HTERT RPE-1 (cell line): ENCODE measurements around the gene SLC36A3.
"Not testable (repeated sequence)": the region's sequence is repeated elsewhere in the genome, so short reads cannot be mapped to it uniquely, and the experiment has no call there.

Source experiments
- in situ Hi-C: fragments of 300-500 bp; cut with MboI; formaldehyde crosslinking; loops from 4 replicates; pipeline ENCODE4 v1.14.3; 2020; ENCODE audit warnings: low sequenced_read_pairs

The SLC36A3 gene

DNA sequence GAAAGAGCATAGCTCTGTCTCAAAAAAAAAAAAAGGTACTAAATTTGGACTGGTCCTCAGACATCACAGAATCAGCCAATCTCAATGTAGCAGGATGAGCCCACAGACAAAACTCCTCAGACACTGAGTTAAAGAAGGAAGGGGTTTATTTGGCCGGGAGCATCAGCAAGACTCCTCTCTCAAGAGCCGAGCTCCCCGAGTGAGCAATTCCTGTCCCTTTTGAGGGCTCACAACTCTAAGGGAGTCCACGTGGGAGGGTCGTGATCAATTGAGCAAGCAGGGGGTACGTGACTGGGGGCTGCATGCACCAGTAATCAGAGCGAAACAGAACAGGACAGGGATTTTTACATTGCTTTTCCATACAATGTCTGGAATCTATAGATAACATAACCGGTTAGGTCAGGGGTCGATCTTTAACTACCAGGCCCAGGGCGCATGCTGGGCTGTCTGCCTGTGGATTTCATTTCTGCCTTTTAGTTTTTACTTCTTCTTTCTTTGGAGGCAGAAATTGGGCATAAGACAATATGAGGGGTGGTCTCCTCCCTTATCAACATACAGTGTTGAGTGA is 63.2 kb downstream of the SLC36A3 start:
- in situ Hi-C loops = not testable (repeated sequence)

DNA sequence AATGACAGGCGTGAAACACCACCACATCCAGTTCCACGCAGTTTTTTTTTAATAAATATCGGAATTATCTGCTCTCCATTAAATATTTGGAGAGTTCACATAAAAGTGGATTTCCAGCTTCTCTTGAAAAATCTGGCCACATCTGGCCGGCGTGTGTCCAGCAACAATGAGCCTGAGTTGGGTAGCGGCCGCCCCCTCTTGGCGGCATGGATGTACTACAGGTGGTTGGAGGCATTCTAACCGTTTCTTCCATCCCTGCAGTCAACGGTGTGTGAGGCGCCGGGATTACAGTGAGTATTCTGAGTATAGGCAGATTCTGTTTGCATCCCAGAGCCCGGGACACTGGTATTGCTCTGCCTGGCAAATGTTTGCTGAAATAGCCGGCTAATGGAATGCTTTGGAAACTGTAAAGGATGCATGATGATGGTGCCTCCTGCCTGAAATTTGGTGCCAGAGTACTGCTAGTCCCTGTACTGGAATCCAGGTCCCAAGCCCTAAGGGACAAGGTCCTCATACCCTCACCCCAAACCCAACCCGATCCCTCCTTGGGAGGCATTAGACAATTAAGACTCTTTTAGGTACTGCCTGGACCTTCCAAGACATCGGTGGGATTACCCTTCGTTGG is 64.2 kb downstream of the SLC36A3 start:
- in situ Hi-C loops = no loop called here

DNA sequence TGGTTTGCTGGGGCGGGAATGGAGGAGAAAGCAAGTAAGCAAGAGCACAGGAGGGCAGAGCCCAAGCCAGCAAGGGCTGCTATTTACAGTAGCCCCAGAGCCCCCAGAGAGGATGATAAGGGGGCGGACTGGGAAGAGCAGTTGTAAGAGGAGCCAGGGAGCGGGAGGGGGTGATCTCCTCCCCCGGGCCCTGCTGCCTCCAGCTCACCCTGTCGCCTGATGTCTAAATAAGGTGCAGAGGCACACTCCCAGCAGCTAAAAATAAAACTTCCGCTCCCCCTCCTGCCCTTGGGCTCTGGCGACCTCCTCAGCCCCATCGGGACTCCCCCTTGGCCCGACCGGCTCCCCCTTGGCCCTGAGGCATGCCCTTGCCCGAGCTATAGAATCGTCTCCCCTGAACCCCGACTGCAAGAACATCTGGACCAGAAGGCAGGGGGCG is 65.2 kb downstream of the SLC36A3 start:
- in situ Hi-C loops = no loop called here

DNA sequence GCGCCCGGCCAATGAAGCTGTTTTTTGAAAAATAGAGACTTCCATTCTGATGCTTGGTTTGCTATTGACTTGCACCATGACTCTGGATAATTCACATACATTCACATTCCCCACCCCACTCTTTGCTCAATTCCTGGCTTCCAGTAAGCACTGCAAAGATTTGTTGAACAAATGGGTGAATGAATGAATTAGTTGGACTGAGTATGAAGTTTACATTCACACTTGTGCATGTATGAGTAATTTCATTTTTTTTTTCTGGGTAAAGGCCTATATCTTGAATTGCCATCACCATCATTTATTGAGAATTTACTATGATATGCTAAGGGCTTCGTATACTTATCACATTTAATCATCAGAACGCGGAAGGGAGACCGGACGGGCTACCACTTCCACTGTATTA is 65.9 kb downstream of the SLC36A3 start:
- in situ Hi-C loops = no loop called here

DNA sequence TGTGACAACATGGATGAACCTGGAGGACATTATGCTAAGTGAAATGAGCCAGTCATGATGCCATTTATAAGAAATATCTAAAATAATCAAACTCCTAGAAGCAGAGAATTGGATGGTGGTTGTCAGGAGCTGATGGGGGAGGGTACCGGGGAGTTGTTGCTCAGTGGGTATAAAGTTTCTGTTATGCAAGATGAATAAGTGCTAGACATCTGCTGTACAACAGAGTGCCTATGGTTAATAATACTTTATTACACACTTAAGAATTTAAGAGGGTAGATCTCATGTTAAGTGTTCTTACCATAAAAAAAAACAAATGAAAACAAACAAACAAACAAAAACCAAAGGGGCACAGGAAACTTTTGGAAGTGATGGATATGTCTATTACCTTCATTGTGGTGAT is 66.7 kb downstream of the SLC36A3 start:
- in situ Hi-C loops = no loop called here

DNA sequence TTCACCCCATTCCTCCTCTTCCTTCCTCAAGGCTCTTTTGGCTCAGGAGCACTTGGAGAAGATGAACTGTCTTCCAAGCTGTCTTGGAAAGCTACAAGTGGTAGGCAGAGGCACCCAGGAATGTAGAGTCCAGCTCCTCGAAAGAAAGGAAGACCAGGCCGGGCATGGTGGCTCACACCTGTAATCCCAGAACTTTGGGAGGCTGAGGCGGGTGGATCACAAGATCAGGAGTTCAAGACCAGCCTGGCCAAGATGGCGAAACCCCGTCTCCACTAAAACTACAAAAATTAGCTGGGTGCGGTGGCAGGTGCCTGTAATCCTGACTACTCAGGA is 68.4 kb downstream of the SLC36A3 start:
- in situ Hi-C loops = not testable (repeated sequence)

DNA sequence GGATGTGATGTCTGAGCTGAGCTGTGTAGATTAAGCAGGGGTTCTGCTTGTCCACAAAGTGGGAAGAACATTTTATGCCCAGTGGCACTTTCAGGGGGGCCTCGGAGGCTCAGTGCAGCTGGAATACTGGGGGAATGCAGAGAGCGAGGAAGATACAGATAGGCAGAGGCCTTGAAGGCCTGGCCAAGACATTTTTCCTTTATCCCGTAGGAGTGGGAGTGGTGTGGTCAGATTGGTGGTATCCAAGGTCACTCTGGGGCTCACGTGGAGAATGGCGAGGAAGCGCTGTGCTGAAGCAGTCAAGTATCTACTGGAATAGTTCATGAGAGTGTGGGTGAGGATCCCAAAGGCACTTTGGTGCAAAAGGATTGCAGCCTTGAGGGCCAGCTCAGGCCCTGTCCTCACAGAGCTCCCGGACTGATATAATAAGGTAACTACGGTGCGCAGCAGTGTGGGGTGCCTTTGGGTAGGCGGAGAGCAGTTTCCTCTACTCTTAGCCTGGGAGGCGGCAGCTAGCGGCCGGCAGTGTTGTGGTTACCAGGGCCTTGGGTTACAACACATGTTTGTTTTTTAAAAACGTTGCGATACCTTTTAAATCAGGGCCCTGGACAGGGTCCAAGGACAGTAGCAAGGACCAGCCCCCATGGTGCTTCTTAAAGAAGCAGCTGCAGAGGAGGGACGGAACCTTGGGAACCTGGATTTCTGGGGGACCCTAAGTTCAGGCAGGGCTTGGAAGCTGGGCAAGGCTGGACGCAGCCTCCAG is 68.9 kb downstream of the SLC36A3 start:
- in situ Hi-C loops = no loop called here

DNA sequence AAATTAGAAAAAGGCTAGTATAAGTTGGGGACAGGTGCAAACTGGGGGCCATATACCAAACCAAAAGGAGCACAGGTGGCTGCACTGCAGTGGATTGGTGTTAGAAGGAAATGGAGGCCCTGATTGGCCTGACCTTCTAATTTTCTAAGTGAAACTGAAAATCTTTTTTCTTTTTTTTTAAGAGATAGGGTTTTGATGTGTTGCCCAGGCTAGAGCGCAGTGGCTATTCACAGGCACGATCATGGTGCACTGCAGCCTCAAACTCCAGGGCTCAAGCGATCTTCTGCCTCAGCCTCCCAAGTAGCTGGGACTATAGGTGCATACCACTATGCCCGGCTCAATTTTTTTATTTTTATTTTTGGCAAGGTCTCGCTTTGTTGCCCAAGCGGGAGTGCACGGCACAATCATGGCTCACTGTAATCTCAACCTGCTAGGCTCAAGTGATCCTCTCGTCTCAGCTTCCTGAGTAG is 69.9 kb downstream of the SLC36A3 start:
- in situ Hi-C loops = no loop called here

DNA sequence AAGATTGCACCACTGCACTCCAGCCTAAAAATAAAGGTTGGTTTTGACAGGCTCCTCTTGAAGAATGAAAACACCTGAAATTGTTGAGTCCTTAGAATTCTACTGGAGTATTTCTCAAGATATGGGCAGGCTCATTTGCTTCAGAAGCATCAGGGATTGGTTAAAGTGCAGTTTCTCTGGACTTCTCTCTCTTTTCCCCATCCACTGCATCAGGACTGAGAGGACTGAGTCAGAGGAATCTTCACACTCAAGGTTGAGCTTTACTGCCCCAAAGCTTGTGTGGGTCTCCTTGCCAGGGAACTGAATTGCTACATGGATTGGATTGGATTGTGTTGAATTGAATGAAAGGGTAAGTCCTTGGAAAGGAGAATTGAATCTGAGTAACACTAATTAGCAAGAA is 72.2 kb downstream of the SLC36A3 start:
- in situ Hi-C loops = no loop called here

DNA sequence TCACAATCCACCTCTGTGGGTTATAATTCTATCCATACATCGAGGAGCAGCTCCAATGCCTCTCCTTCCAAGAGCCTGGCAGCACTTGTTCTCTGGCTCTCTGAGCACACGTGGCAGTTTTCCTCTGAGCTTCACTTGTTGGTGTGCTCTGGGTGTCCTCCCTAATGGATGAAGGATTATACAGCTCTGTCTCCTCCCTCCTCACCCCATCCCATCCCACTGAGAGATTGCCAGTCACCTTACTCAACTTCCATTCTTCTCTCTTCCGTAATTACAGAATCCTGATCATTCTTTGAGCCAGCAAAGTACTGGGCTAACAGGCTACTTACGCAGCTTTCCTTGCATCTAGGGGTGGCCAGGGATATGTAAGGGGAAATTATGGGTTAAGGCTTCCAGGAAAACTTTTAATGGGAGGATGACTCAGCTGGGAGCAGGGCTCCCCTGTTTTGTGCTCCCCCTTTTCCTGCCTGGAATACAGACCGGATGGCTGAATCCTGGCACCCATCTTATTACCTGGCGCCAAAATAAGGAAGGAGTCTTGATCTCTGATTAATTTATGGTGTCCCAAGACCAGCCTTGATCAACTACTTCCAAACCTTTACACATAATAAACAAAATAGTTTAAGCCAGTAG is 73.4 kb downstream of the SLC36A3 start:
- in situ Hi-C loops = no loop called here

DNA sequence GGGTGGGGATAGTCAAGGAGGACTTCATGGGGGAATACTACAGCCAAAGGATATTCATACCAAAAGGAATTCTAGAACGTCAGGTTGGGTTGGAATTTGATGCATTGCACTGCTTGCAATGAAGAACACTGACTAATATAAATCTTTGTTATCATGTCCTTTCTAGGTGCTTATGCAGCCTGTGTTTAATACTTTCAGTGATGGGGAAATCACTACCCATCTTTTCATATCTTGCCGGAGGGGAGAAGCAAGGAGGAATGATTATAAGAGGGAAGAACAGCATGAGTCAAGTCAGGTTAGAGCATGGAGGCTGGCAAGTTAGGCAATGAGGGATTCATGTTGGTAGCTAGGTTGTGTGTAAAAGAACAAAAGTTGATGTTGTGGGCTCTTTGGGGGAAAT is 74.6 kb downstream of the SLC36A3 start:
- in situ Hi-C loops = no loop called here

DNA sequence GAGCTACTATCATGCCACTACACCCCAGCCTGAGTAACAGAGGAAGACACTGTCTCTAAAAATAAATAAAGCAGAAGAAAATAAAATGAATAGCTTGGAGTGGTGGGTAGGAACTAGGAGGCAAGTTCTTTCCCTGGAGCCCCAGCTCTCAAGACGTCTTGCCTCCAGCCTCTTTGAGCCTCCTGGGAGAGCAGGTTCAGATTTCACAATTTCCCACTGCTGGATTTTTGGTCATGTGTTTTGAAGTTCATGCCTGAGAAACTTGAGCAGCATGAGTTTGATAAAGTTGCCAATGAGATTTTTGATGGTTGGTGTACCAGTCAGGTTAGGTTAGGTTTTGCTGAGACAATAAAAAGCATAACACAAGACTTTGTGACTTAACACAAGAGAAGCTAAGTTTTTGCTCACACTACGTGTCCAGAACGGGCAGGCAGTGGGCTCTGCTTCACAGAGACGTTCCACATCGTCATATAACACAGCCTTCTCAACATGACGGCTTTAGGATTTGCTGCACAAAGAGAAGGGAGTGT is 75.6 kb downstream of the SLC36A3 start:
- in situ Hi-C loops = no loop called here
